SJSA1 (cell line): ENCODE measurements around the gene C19orf85. TPM values are rescaled to one million over a fixed set of nuclear protein-coding genes. Genes with fewer than 3 reads are reported as not detected.
A peak's percentile ranks its signal among the peaks of the same experiment; 100 is the strongest.

Experiments
- DNase-seq, 2 experiments: peaks; one replicate each; pipeline ENCODE4 v3.0.0-alpha.2; 2015 to 2020; ENCODE audit warnings: low spot score in 2 of 2, low read depth in 1 of 2
- H3K27ac ChIP-seq: fragments of 250-450 bp; sonication (Bioruptor Pico); 2 replicates; pipeline ENCODE4 v1.5.1; 2020; ENCODE audit warnings: mild to moderate bottlenecking, moderate library complexity
- H3K27me3 ChIP-seq: fragments of 250-450 bp; sonication (Bioruptor Pico); replicated peaks from 2 replicates; pipeline ENCODE4 v1.5.1; 2020; ENCODE audit warnings: mild to moderate bottlenecking, moderate library complexity
- H3K36me3 ChIP-seq: fragments of 250-450 bp; sonication (Bioruptor Pico); 2 replicates; pipeline ENCODE4 v1.5.1; 2020; ENCODE audit warnings: mild to moderate bottlenecking
- H3K4me1 ChIP-seq: fragments of 250-450 bp; sonication (Bioruptor Pico); replicated peaks from 2 replicates; pipeline ENCODE4 v1.6.1; 2021; ENCODE audit warnings: mild to moderate bottlenecking
- H3K4me3 ChIP-seq: fragments of 250-450 bp; sonication (Bioruptor Pico); 2 replicates; pipeline ENCODE4 v1.5.1; 2020; ENCODE audit warnings: mild to moderate bottlenecking
- H3K9me3 ChIP-seq: fragments of 250-450 bp; sonication (Bioruptor Pico); replicated peaks from 2 replicates; pipeline ENCODE4 v1.5.1; 2020; ENCODE audit warnings: mild to moderate bottlenecking
- total RNA-seq: library from RNA; depleted of rRNA; stranded (reverse); fragments of >200 nt; shearing (Covaris generic); gene quantifications from 2 replicates; pipeline ENCODE4 v1.2.3, GENCODE V29; 2014

C19orf85 gene
- total RNA-seq, 1 experiment from 2014 or later: not detected

- peaks cover 7% of the 10 kb centered on the region; the same call in 1 of the 2 replicates for H3K4me1 ChIP-seq
- H3K27ac ChIP-seq: no peak overlapping the region
- H3K9me3 ChIP-seq: peaks cover 5% of the 10 kb centered on the region; the same call in 1 of the 2 replicates
- DNase-seq: no peak
- H3K36me3 ChIP-seq: no peaks in the 10 kb centered on the region
- H3K4me3 ChIP-seq: no peak overlapping the region
- H3K27me3 ChIP-seq: peaks cover 58% of the 10 kb centered on the region
Observed at GRCh38 chr19:55441692-55442321, 22.7 kb downstream of the C19orf85 start.

- Histone ChIP-seq H3K4me1 (peaks cover 7% of the 10 kb centered on the region; the same call in 1 of the 2 replicates), H3K4me3 (no peak overlapping the region), H3K27ac (no peak overlapping the region), H3K9me3 (peaks cover 5% of the 10 kb centered on the region; the same call in 1 of the 2 replicates), H3K27me3 (peaks cover 54% of the 10 kb centered on the region), H3K36me3 (no peaks in the 10 kb centered on the region)
- no peak for DNase-seq
Observed at GRCh38 chr19:55441319-55441691, 23.2 kb downstream of the C19orf85 start.

GRCh38 chr19:55440411-55441105, 24.0 kb downstream of the C19orf85 start:
- DNase-seq: no peak
- no peak overlapping the region for H3K4me3 ChIP-seq
- no peaks in the 10 kb centered on the region for H3K36me3 ChIP-seq
- peaks cover 7% of the 10 kb centered on the region; the same call in 1 of the 2 replicates for H3K4me1 ChIP-seq
- H3K9me3 ChIP-seq: peaks cover 5% of the 10 kb centered on the region; the same call in 1 of the 2 replicates
- no peak overlapping the region for H3K27ac ChIP-seq
- H3K27me3 ChIP-seq: peaks cover 51% of the 10 kb centered on the region

GRCh38 chr19:55439052-55439451, 25.5 kb downstream of the C19orf85 start:
- H3K27ac ChIP-seq: no peak overlapping the region
- peaks cover 39% of the 10 kb centered on the region for H3K27me3 ChIP-seq
- H3K36me3 ChIP-seq: no peaks in the 10 kb centered on the region
- peaks cover 7% of the 10 kb centered on the region; the same call in 1 of the 2 replicates for H3K4me1 ChIP-seq
- H3K9me3 ChIP-seq: peaks cover 5% of the 10 kb centered on the region; the same call in 1 of the 2 replicates
- H3K4me3 ChIP-seq: no peak overlapping the region
- no peak for DNase-seq

- Histone ChIP-seq H3K4me3 (no peak overlapping the region), H3K27me3 (peaks cover 36% of the 10 kb centered on the region), H3K27ac (no peak overlapping the region), H3K9me3 (peaks cover 6% of the 10 kb centered on the region), H3K4me1 (peaks cover 7% of the 10 kb centered on the region; the same call in 1 of the 2 replicates), H3K36me3 (no peaks in the 10 kb centered on the region)
- DNase-seq: peak in 1 of 2 experiments; percentile 53
Observed at GRCh38 chr19:55437410-55437809, 27.1 kb downstream of the C19orf85 start.

GRCh38 chr19:55436847-55437246, 27.7 kb downstream of the C19orf85 start:
- no peak overlapping the region for H3K27ac ChIP-seq
- H3K4me3 ChIP-seq: no peak overlapping the region
- peaks cover 33% of the 10 kb centered on the region for H3K27me3 ChIP-seq
- no peak for DNase-seq
- no peaks in the 10 kb centered on the region for H3K36me3 ChIP-seq
- peaks cover 10% of the 10 kb centered on the region for H3K9me3 ChIP-seq
- peaks cover 7% of the 10 kb centered on the region; the same call in 1 of the 2 replicates for H3K4me1 ChIP-seq

- peaks cover 5% of the 10 kb centered on the region; the same call in 1 of the 2 replicates for H3K9me3 ChIP-seq
- H3K4me1 ChIP-seq: no peaks in the 10 kb centered on the region
- H3K36me3 ChIP-seq: no peaks in the 10 kb centered on the region
- no peak for DNase-seq
- peaks cover 15% of the 10 kb centered on the region for H3K27me3 ChIP-seq
- H3K27ac ChIP-seq: no peak overlapping the region
- H3K4me3 ChIP-seq: no peak overlapping the region
Observed at GRCh38 chr19:55435020-55435419, 29.5 kb downstream of the C19orf85 start.

GRCh38 chr19:55434356-55434919, 30.1 kb downstream of the C19orf85 start:
- H3K4me3 ChIP-seq: no peak overlapping the region
- no peaks in the 10 kb centered on the region for H3K4me1 ChIP-seq
- DNase-seq: no peak
- peaks cover 13% of the 10 kb centered on the region; the same call in 1 of the 2 replicates for H3K27me3 ChIP-seq
- H3K9me3 ChIP-seq: peaks cover 5% of the 10 kb centered on the region; the same call in 1 of the 2 replicates
- no peak overlapping the region for H3K27ac ChIP-seq
- H3K36me3 ChIP-seq: no peaks in the 10 kb centered on the region

- Histone ChIP-seq H3K4me1 (no peaks in the 10 kb centered on the region), H3K9me3 (peaks cover 5% of the 10 kb centered on the region; the same call in 1 of the 2 replicates), H3K4me3 (no peak overlapping the region), H3K27ac (no peak overlapping the region), H3K27me3 (peaks cover 10% of the 10 kb centered on the region; the same call in 1 of the 2 replicates), H3K36me3 (no peaks in the 10 kb centered on the region)
- no peak for DNase-seq
Observed at GRCh38 chr19:55433292-55433691, 31.3 kb downstream of the C19orf85 start.

- no peak for DNase-seq
- peaks cover 10% of the 10 kb centered on the region; the same call in 1 of the 2 replicates for H3K27me3 ChIP-seq
- no peaks in the 10 kb centered on the region for H3K4me1 ChIP-seq
- H3K4me3 ChIP-seq: no peak overlapping the region
- no peak overlapping the region for H3K27ac ChIP-seq
- no peaks in the 10 kb centered on the region for H3K36me3 ChIP-seq
- H3K9me3 ChIP-seq: peaks cover 5% of the 10 kb centered on the region; the same call in 1 of the 2 replicates
Observed at GRCh38 chr19:55432241-55432959, 32.2 kb downstream of the C19orf85 start.

GRCh38 chr19:55431183-55431582, 33.4 kb downstream of the C19orf85 start:
- DNase-seq: no peak
- H3K4me3 ChIP-seq: no peak overlapping the region
- no peaks in the 10 kb centered on the region for H3K36me3 ChIP-seq
- no peak overlapping the region for H3K27ac ChIP-seq
- peaks cover 10% of the 10 kb centered on the region; the same call in 1 of the 2 replicates for H3K27me3 ChIP-seq
- H3K4me1 ChIP-seq: no peaks in the 10 kb centered on the region
- peaks cover 5% of the 10 kb centered on the region; the same call in 1 of the 2 replicates for H3K9me3 ChIP-seq

- Histone ChIP-seq H3K9me3 (no peaks in the 10 kb centered on the region), H3K27me3 (peaks cover 20% of the 10 kb centered on the region), H3K4me1 (no peaks in the 10 kb centered on the region), H3K36me3 (no peaks in the 10 kb centered on the region), H3K4me3 (no peak overlapping the region), H3K27ac (no peak overlapping the region)
- no peak for DNase-seq
Observed at GRCh38 chr19:55426042-55426441, 38.5 kb downstream of the C19orf85 start.

GRCh38 chr19:55424518-55424917, 40.0 kb downstream of the C19orf85 start:
- Histone ChIP-seq H3K27me3 (peaks cover 25% of the 10 kb centered on the region), H3K4me3 (no peak overlapping the region), H3K36me3 (no peaks in the 10 kb centered on the region), H3K9me3 (no peaks in the 10 kb centered on the region), H3K27ac (no peak overlapping the region), H3K4me1 (no peaks in the 10 kb centered on the region)
- DNase-seq: no peak
